Adrenal gland (tissue), 5 donors: ENCODE results near the gene PLEKHA6.

Source experiments
- CTCF ChIP-seq, 6 experiments: fragments of 450-650 bp in 4 of 6; fragments of 200-600 bp in 2 of 6; sonication (generic) in 1 of 6; IDR thresholded peaks; 1 replicate in 5 of 6; 2 replicates in 1 of 6; pipeline versions ENCODE4 v1.5.1 to v1.8.0; 2016 to 2021; ENCODE audit warnings: antibody characterized with exemption in 6 of 6, mild to moderate bottlenecking in 2 of 6, moderate library complexity in 1 of 6
- POLR2A ChIP-seq, 2 donors: fragments of 450-650 bp; IDR thresholded peaks; one replicate each; pipeline ENCODE4 v1.6.1; 2017; ENCODE audit warnings: antibody characterized with exemption in 2 of 2, mild to moderate bottlenecking in 2 of 2, moderate library complexity in 1 of 2
- donor health status: DM: no; HTN: no; CAD: no.

GRCh38 chr1:204345438-204345841 lies 14.3 kb downstream of the PLEKHA6 start:
- TF ChIP-seq CTCF (IDR thresholded peaks at IDR 0.05) (no peak), POLR2A (IDR thresholded peaks at IDR 0.05) (no peak)
